Measurements from ENCODE around the gene TBC1D22A. TPM values are rescaled to one million over a fixed set of nuclear protein-coding genes. Genes with fewer than 3 reads are reported as not detected.

The TBC1D22A gene
- total RNA-seq, 1 experiment from 2014 or later: 20.9 TPM

GRCh38 chr22:46776876-46777608 is 14.6 kb downstream of the TBC1D22A start:
- H3K4me1 ChIP-seq (ENCODE audit: control insufficient read depth in 1 of 2, insufficient read depth in 2 of 2, low read length in 2 of 2): peaks cover 39 to 48% of the 10 kb centered on the region in 2 experiments
- no peaks in the 10 kb centered on the region for H3K9me3 ChIP-seq (ENCODE audit: control insufficient read depth in 1 of 2, insufficient read depth in 1 of 2, low read depth in 1 of 2, low read length in 2 of 2)
- H3K9me2 ChIP-seq (ENCODE audit: insufficient read depth): no peaks in the 10 kb centered on the region
- no peak overlapping the region for H3K9ac ChIP-seq (ENCODE audit: low read length)
- ChIA-PET POLR2A (no interaction called here), RAD21 (ENCODE audit: low non-redundant PET in 1 of 2, low total read pairs in 2 of 2, uncharacterized antibody in 2 of 2, unreplicated experiment in 2 of 2) (no interaction called here), CTCF (interaction anchor here (1.2 kb wide), 1 partner anchor 19 kb away, joined by 3 read pairs; no protein-coding TSS in a partner anchor)
- H2AFZ ChIP-seq (ENCODE audit: low read depth, low read length, poor library complexity, severe bottlenecking): no peak overlapping the region
- no peaks in the 10 kb centered on the region for H3K36me3 ChIP-seq (ENCODE audit: control insufficient read depth in 1 of 2, insufficient read depth in 2 of 2, low read length in 2 of 2)
- intact Hi-C loops (cut with micrococcal nuclease): no loop called here
- peaks cover 64% of the 10 kb centered on the region for H3K79me2 ChIP-seq (ENCODE audit: insufficient read depth, low read length)
- no peak for TF ChIP-seq ZNF274 (IDR thresholded peaks at IDR 0.05; ENCODE audit: low read depth, low read length)
- no peak for TF ChIP-seq SRF (IDR thresholded peaks at IDR 0.05; ENCODE audit: low read depth)
- TF ChIP-seq POLR2A (IDR thresholded peaks at IDR 0.05; ENCODE audit: borderline replicate concordance, extremely low read depth, insufficient read depth, insufficient read length): no peak
- TF ChIP-seq SIN3A (IDR thresholded peaks at IDR 0.05; ENCODE audit: low read depth): no peak
- TF ChIP-seq, protein P1, sequence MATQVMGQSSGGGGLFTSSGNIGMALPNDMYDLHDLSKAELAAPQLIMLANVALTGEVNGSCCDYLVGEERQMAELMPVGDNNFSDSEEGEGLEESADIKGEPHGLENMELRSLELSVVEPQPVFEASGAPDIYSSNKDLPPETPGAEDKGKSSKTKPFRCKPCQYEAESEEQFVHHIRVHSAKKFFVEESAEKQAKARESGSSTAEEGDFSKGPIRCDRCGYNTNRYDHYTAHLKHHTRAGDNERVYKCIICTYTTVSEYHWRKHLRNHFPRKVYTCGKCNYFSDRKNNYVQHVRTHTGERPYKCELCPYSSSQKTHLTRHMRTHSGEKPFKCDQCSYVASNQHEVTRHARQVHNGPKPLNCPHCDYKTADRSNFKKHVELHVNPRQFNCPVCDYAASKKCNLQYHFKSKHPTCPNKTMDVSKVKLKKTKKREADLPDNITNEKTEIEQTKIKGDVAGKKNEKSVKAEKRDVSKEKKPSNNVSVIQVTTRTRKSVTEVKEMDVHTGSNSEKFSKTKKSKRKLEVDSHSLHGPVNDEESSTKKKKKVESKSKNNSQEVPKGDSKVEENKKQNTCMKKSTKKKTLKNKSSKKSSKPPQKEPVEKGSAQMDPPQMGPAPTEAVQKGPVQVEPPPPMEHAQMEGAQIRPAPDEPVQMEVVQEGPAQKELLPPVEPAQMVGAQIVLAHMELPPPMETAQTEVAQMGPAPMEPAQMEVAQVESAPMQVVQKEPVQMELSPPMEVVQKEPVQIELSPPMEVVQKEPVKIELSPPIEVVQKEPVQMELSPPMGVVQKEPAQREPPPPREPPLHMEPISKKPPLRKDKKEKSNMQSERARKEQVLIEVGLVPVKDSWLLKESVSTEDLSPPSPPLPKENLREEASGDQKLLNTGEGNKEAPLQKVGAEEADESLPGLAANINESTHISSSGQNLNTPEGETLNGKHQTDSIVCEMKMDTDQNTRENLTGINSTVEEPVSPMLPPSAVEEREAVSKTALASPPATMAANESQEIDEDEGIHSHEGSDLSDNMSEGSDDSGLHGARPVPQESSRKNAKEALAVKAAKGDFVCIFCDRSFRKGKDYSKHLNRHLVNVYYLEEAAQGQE (IDR thresholded peaks at IDR 0.05; ENCODE audit: low read depth): no peak
- TF ChIP-seq EZH2phosphoT487 (IDR thresholded peaks at IDR 0.05; ENCODE audit: borderline replicate concordance): no peak
- no peak for TF ChIP-seq CBX3 (IDR thresholded peaks at IDR 0.05; ENCODE audit: low read depth)
- TF ChIP-seq, protein P2, sequence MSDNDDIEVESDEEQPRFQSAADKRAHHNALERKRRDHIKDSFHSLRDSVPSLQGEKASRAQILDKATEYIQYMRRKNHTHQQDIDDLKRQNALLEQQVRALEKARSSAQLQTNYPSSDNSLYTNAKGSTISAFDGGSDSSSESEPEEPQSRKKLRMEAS (IDR thresholded peaks at IDR 0.05): no peak
- no peak for TF ChIP-seq JUND (IDR thresholded peaks at IDR 0.05)
- TF ChIP-seq ZFX (IDR thresholded peaks at IDR 0.05): no peak
- TF ChIP-seq ELF1 (IDR thresholded peaks at IDR 0.05; ENCODE audit: borderline replicate concordance, low read depth): no peak
- no peak for TF ChIP-seq ZBTB33 (IDR thresholded peaks at IDR 0.05; ENCODE audit: extremely low read depth, insufficient replicate concordance, low read length)
- H3K4me2 ChIP-seq (ENCODE audit: low read length): no peak overlapping the region
- no peak for ATAC-seq
- H3K27me3 ChIP-seq (ENCODE audit: insufficient read depth, low read length): no peaks in the 10 kb centered on the region
- no peak overlapping the region for H3K27ac ChIP-seq (ENCODE audit: low read depth, low read length)
- BruUV-seq (replicated peaks): no TSS peak
- H3K4me3 ChIP-seq (replicated peaks in 1 of 2; ENCODE audit: low read depth in 1 of 2, low read length in 2 of 2): no peak overlapping the region
- DNase-seq (ENCODE audit: low read depth, low spot score): no peak
- no peaks in the 10 kb centered on the region; the same call in 1 of the 2 replicates for H4K20me1 ChIP-seq (ENCODE audit: insufficient read depth)
